Fibroblast of lung (primary cell): Measurements from ENCODE around the gene KCTD20.
"Not testable (repeated sequence)": the region's sequence is repeated elsewhere in the genome, so short reads cannot be mapped to it uniquely, and the experiment has no call there.

ENCODE experiments used
- EZH2 ChIP-seq: IDR thresholded peaks from 2 replicates; pipeline ENCODE4 v1.5.1; 2012; ENCODE audit warnings: low read length, control low read depth, mild to moderate bottlenecking; ENCODE audit errors: missing control alignments
- TF ChIP-seq, protein P1 (sequence below), 2 donors: IDR thresholded peaks in 1 of 2; conservative IDR thresholded peaks in 1 of 2; 1 replicate in 1 of 2; 2 replicates in 1 of 2; pipeline ENCODE4 v1.5.1; 2011 to 2012; ENCODE audit warnings: low read length in 2 of 2, control low read depth in 1 of 2, inconsistent platforms in 1 of 2, low read depth in 1 of 2, mild to moderate bottlenecking in 1 of 2

GRCh38 chr6:36483326-36483725 is 40.5 kb downstream of the KCTD20 start:
- TF ChIP-seq, protein P1, sequence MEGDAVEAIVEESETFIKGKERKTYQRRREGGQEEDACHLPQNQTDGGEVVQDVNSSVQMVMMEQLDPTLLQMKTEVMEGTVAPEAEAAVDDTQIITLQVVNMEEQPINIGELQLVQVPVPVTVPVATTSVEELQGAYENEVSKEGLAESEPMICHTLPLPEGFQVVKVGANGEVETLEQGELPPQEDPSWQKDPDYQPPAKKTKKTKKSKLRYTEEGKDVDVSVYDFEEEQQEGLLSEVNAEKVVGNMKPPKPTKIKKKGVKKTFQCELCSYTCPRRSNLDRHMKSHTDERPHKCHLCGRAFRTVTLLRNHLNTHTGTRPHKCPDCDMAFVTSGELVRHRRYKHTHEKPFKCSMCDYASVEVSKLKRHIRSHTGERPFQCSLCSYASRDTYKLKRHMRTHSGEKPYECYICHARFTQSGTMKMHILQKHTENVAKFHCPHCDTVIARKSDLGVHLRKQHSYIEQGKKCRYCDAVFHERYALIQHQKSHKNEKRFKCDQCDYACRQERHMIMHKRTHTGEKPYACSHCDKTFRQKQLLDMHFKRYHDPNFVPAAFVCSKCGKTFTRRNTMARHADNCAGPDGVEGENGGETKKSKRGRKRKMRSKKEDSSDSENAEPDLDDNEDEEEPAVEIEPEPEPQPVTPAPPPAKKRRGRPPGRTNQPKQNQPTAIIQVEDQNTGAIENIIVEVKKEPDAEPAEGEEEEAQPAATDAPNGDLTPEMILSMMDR (conservative IDR thresholded peaks at IDR 0.05 in 1 of 2, IDR thresholded peaks at IDR 0.05 in 1 of 2; ENCODE audit: low read depth in 1 of 2, low read length in 2 of 2), result not testable (repeated sequence)
- not testable (repeated sequence) for TF ChIP-seq EZH2
